HepG2 (cell line): ENCODE results near the gene TOR2A. TPM values are rescaled to one million over a fixed set of nuclear protein-coding genes. Genes with fewer than 3 reads are reported as not detected.
A peak's percentile ranks its signal among the peaks of the same experiment; 100 is the strongest.

Source experiments
- ATAC-seq: fragments of 200-7000 bp; cut with Tn5 transposase; 3 replicates; pipeline ENCODE4 v1.9.1; 2020; ENCODE audit warnings: mild to moderate bottlenecking, moderate library complexity
- BruUV-seq: library from RNA; stranded (reverse); fragments of 400-500 nt; replicated peaks from 2 replicates; lab custom pipeline; 2021; lab: Mats Ljungman, UMichigan
- CTCF ChIA-PET: fragments of 300-600 bp; formaldehyde crosslinking; extraction: SDS; loops from one replicate; lab custom pipeline; 2021; ENCODE audit warnings: low total read pairs, inconsistent platforms, low intra/inter-chr PET ratio; lab: Yijun Ruan, JAX
- POLR2A ChIA-PET: fragments of 350-600 bp; sonication (Branson Sonifier 250); formaldehyde crosslinking; loops from one replicate; lab custom pipeline; 2020; ENCODE audit warnings: antibody characterized with exemption, inconsistent platforms; lab: Yijun Ruan, JAX
- DNase-seq: peaks from one replicate; pipeline ENCODE4 v3.0.0-alpha.2; 2015; ENCODE audit warnings: low spot score
- FAIRE-seq: peaks from 3 replicates; lab custom pipeline; 2011; peaks lifted over from hg19 to GRCh38; lab: Jason Lieb, UNC
- H2AFZ ChIP-seq: one replicate; pipeline ENCODE4 v1.6.1; 2011; ENCODE audit warnings: low read length, inconsistent platforms
- H3K27ac ChIP-seq: fragments of 300-600 bp; 3 replicates; pipeline ENCODE4 v1.8.0; 2011; ENCODE audit warnings: mixed run types, mild to moderate bottlenecking, mixed read lengths, low read length, inconsistent platforms; ENCODE audit not compliant: insufficient read depth; ENCODE audit errors: extremely low read length
- H3K27me3 ChIP-seq, 2 experiments: fragments of 200-600 bp in 1 of 2; 2 replicates in 1 of 2; 3 replicates in 1 of 2; pipeline versions ENCODE4 v1.6.0 to v1.8.0; 2011; ENCODE audit warnings: low read length in 2 of 2, mild to moderate bottlenecking in 2 of 2, moderate library complexity in 2 of 2, inconsistent platforms in 1 of 2; ENCODE audit not compliant: insufficient read depth in 2 of 2, control insufficient read depth in 1 of 2
- H3K36me3 ChIP-seq, 2 experiments: fragments of 200-600 bp in 1 of 2; replicated peaks in 1 of 2; 2 replicates in 1 of 2; 3 replicates in 1 of 2; pipeline versions ENCODE4 v1.5.1 to v1.8.0; 2011; ENCODE audit warnings: low read length in 2 of 2, inconsistent platforms in 1 of 2; ENCODE audit not compliant: insufficient read depth in 2 of 2, control insufficient read depth in 1 of 2
- H3K4me1 ChIP-seq: 2 replicates; pipeline ENCODE4 v1.5.1; 2012; ENCODE audit warnings: low read length, inconsistent platforms; ENCODE audit not compliant: insufficient read depth
- H3K4me2 ChIP-seq: 2 replicates; pipeline ENCODE4 v1.6.0; 2011; ENCODE audit warnings: low read depth, low read length, inconsistent platforms
- H3K4me3 ChIP-seq, 3 experiments: fragments of 200-600 bp in 1 of 3; sonication (generic), shearing (Covaris generic) in 1 of 3; replicated peaks in 1 of 3; 2 replicates each; pipeline ENCODE4 v1.5.1; 2011 to 2016; ENCODE audit warnings: low read length in 3 of 3, inconsistent platforms in 2 of 3, low read depth in 2 of 3, mild to moderate bottlenecking in 2 of 3, control low read depth in 1 of 3, mixed read lengths in 1 of 3; ENCODE audit not compliant: insufficient read depth in 1 of 3
- H3K79me2 ChIP-seq: one replicate; pipeline ENCODE4 v1.6.1; 2011; ENCODE audit warnings: low read length, inconsistent platforms; ENCODE audit not compliant: insufficient read depth
- H3K9ac ChIP-seq: 2 replicates; pipeline ENCODE4 v1.6.0; 2011; ENCODE audit warnings: mild to moderate bottlenecking, low read depth, low read length, inconsistent platforms; ENCODE audit not compliant: insufficient read depth
- H3K9me3 ChIP-seq: 2 replicates; pipeline ENCODE4 v1.5.1; 2012; ENCODE audit warnings: mild to moderate bottlenecking, low read length
- H4K20me1 ChIP-seq: 2 replicates; pipeline ENCODE4 v1.6.0; 2011; ENCODE audit warnings: inconsistent platforms, mild to moderate bottlenecking, low read length, moderate library complexity; ENCODE audit not compliant: insufficient read depth
- ARID3A ChIP-seq: IDR thresholded peaks from 2 replicates; pipeline ENCODE4 v1.6.1; 2012; ENCODE audit warnings: low read depth, low read length, improper control_type of control experiment
- CREB1 ChIP-seq, 2 experiments: fragments of 450-650 bp in 1 of 2; IDR thresholded peaks; 2 replicates each; pipeline ENCODE4 v1.6.1; 2016 to 2017; ENCODE audit warnings: control low read depth in 1 of 2, mild to moderate bottlenecking in 1 of 2, missing compliant biosample characterization in 1 of 2, missing genetic modification characterization in 1 of 2
- DNMT1 ChIP-seq: sonication (generic); formaldehyde crosslinking; IDR thresholded peaks from 2 replicates; pipeline ENCODE4 v1.5.1; 2020; ENCODE audit warnings: mild to moderate bottlenecking, missing genetic modification reagents
- GATA4 ChIP-seq: sonication (generic); IDR thresholded peaks from 2 replicates; pipeline ENCODE4 v1.6.1; 2016; ENCODE audit warnings: antibody characterized with exemption, low read depth, borderline replicate concordance
- GPN1 ChIP-seq: sonication (generic); formaldehyde crosslinking; IDR thresholded peaks from 2 replicates; pipeline ENCODE4 v1.5.1; 2020; ENCODE audit warnings: missing genetic modification reagents, borderline replicate concordance
- ZNF225 ChIP-seq: sonication (generic); formaldehyde crosslinking; IDR thresholded peaks from 2 replicates; pipeline ENCODE4 v1.4.0; 2020; ENCODE audit warnings: mild to moderate bottlenecking, missing genetic modification reagents
- WGBS: methylation state at CpG from one replicate; pipeline ENCODE4 v1.1.6; 2017; ENCODE audit warnings: low lambda C conversion rate; 5-methylcytosine and 5-hydroxymethylcytosine counted together
- in situ Hi-C: cut with HindIII; loops from 2 replicates; pipeline ENCODE4 v1.10.0; 2017; ENCODE audit warnings: low pct_unique_long_range_greater_than_20kb; ENCODE audit not compliant: extremely low pct_ligation_motif_present
- intact Hi-C: fragments of 100-400 bp; cut with micrococcal nuclease; formaldehyde crosslinking; loops from one replicate; pipeline ENCODE4 v1.10.0; 2022; ENCODE audit not compliant: unreplicated experiment
- polyA plus RNA-seq, 8 experiments: library from polyadenylated mRNA; depleted of rRNA in 3 of 8; stranded (reverse) in 7 of 8; unstranded in 1 of 8; fragments of >200 nt; fragmentation: Illumina TruSeq in 4 of 8; extraction: Trizol in 4 of 8; gene quantifications; 2 replicates each; pipeline versions ENCODE4 v1.2.1 to v1.2.3, GENCODE V29; 2011 to 2016; ENCODE audit warnings: low read depth in 4 of 8, missing spikeins in 1 of 8, mixed read lengths in 1 of 8; ENCODE audit not compliant: insufficient read depth in 1 of 8
- total RNA-seq, 5 experiments: library from RNA; depleted of rRNA; stranded (reverse); fragments of >200 nt; fragmentation: Illumina TruSeq; extraction: Trizol; gene quantifications; 2 replicates each; pipeline ENCODE4 v1.2.3, GENCODE V29; 2016; ENCODE audit warnings: low read depth in 1 of 5
- TF ChIP-seq, protein P1 (sequence below): sonication (generic); formaldehyde crosslinking; IDR thresholded peaks from 2 replicates; pipeline ENCODE4 v1.4.0; 2020; ENCODE audit warnings: missing genetic modification reagents, borderline replicate concordance
- TF ChIP-seq, protein P2 (sequence below): sonication (generic); formaldehyde crosslinking; IDR thresholded peaks from 2 replicates; pipeline ENCODE4 v1.4.0; 2020; ENCODE audit warnings: missing genetic modification reagents

TOR2A gene
- total and polyA plus RNA-seq, 2 of the 13 experiments (the other 11 are each of a cell fraction or from before 2014, with no cell fraction given), result 3.5 to 7.2 TPM

GRCh38 chr9:127735530-127736185 lies 564 bp upstream of the TOR2A start:
- CTCF ChIA-PET, result interaction anchor here (1.2 to 3.9 kb wide), 4 partner anchors 49 to 185 kb away, joined by 3 to 33 read pairs (median 8); partner anchors contain the start of gene CDK9
- Histone ChIP-seq H3K4me2 (no peak overlapping the region), H3K79me2 (no peaks in the 10 kb centered on the region), H3K27me3 (peaks cover 4 to 24% of the 10 kb centered on the region in 2 experiments; a peak in 4 of 5 replicates), H3K27ac (peak overlapping the region; percentile 19), H3K4me3 (no peak overlapping the region), H2AFZ (no peak overlapping the region), H3K9ac (no peak overlapping the region), H3K9me3 (no peaks in the 10 kb centered on the region), H3K36me3 (no peaks in the 10 kb centered on the region), H4K20me1 (no peaks in the 10 kb centered on the region), H3K4me1 (peaks cover 29% of the 10 kb centered on the region)
- no TSS peak for BruUV-seq
- FAIRE-seq (no peak), DNase-seq (no peak), ATAC-seq (no peak)
- POLR2A ChIA-PET, result interaction anchor here (1.3 to 1.5 kb wide), 7 partner anchors 20 to 285 kb away, joined by 5 to 11 read pairs (median 7); partner anchors contain the start of genes CDK9, LRSAM1, PTRH1 and RPL12
- intact Hi-C loops (loop anchor here (1.0 to 2.0 kb wide), 2 partner anchors 67 to 184 kb away; partner anchors contain the start of gene FPGS), in situ Hi-C loops (loop anchor here (5.0 to 10.0 kb wide), 2 partner anchors 47 to 231 kb away; no protein-coding TSS in a partner anchor)
- 2% methylated on average over 9 of the region's 15 CpGs for WGBS
- TF ChIP-seq, protein P1, sequence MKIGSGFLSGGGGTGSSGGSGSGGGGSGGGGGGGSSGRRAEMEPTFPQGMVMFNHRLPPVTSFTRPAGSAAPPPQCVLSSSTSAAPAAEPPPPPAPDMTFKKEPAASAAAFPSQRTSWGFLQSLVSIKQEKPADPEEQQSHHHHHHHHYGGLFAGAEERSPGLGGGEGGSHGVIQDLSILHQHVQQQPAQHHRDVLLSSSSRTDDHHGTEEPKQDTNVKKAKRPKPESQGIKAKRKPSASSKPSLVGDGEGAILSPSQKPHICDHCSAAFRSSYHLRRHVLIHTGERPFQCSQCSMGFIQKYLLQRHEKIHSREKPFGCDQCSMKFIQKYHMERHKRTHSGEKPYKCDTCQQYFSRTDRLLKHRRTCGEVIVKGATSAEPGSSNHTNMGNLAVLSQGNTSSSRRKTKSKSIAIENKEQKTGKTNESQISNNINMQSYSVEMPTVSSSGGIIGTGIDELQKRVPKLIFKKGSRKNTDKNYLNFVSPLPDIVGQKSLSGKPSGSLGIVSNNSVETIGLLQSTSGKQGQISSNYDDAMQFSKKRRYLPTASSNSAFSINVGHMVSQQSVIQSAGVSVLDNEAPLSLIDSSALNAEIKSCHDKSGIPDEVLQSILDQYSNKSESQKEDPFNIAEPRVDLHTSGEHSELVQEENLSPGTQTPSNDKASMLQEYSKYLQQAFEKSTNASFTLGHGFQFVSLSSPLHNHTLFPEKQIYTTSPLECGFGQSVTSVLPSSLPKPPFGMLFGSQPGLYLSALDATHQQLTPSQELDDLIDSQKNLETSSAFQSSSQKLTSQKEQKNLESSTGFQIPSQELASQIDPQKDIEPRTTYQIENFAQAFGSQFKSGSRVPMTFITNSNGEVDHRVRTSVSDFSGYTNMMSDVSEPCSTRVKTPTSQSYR, result no peak
- TF ChIP-seq DNMT1, result 0 out of 2 replicates have a peak, but pooled peaks have one; percentile 3
- TF ChIP-seq ZNF225, result no peak
- TF ChIP-seq, protein P2, sequence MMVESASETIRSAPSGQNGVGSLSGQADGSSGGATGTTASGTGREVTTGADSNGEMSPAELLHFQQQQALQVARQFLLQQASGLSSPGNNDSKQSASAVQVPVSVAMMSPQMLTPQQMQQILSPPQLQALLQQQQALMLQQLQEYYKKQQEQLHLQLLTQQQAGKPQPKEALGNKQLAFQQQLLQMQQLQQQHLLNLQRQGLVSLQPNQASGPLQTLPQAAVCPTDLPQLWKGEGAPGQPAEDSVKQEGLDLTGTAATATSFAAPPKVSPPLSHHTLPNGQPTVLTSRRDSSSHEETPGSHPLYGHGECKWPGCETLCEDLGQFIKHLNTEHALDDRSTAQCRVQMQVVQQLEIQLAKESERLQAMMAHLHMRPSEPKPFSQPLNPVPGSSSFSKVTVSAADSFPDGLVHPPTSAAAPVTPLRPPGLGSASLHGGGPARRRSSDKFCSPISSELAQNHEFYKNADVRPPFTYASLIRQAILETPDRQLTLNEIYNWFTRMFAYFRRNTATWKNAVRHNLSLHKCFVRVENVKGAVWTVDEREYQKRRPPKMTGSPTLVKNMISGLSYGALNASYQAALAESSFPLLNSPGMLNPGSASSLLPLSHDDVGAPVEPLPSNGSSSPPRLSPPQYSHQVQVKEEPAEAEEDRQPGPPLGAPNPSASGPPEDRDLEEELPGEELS (CRISPR knock-in tag), result no peak
- no peak for TF ChIP-seq CREB1 (IDR thresholded peaks at IDR 0.05)
- peak; percentile 31; the same call in 1 of the 2 replicates for TF ChIP-seq CREB1 (CRISPR knock-in tag; IDR thresholded peaks at IDR 0.05)
- TF ChIP-seq GPN1 (CRISPR knock-in tag), result no peak
- no peak for TF ChIP-seq ARID3A
- TF ChIP-seq GATA4, result no peak
